HepG2 (cell line): ENCODE data around the gene TRMT1L. TPM values are rescaled to one million over a fixed set of nuclear protein-coding genes. Genes with fewer than 3 reads are reported as not detected.
A peak's percentile ranks its signal among the peaks of the same experiment; 100 is the strongest.

Source experiments
- ATAC-seq: fragments of 200-7000 bp; cut with Tn5 transposase; 3 replicates; pipeline ENCODE4 v1.9.1; 2020; ENCODE audit warnings: mild to moderate bottlenecking, moderate library complexity
- BruUV-seq: library from RNA; stranded (reverse); fragments of 400-500 nt; replicated peaks from 2 replicates; lab custom pipeline; 2021; lab: Mats Ljungman, UMichigan
- CTCF ChIA-PET: fragments of 300-600 bp; formaldehyde crosslinking; extraction: SDS; loops from one replicate; lab custom pipeline; 2021; ENCODE audit warnings: low total read pairs, inconsistent platforms, low intra/inter-chr PET ratio; lab: Yijun Ruan, JAX
- POLR2A ChIA-PET: fragments of 350-600 bp; sonication (Branson Sonifier 250); formaldehyde crosslinking; loops from one replicate; lab custom pipeline; 2020; ENCODE audit warnings: antibody characterized with exemption, inconsistent platforms; lab: Yijun Ruan, JAX
- DNase-seq: peaks from one replicate; pipeline ENCODE4 v3.0.0-alpha.2; 2015; ENCODE audit warnings: low spot score
- FAIRE-seq: peaks from 3 replicates; lab custom pipeline; 2011; peaks lifted over from hg19 to GRCh38; lab: Jason Lieb, UNC
- H2AFZ ChIP-seq: one replicate; pipeline ENCODE4 v1.6.1; 2011; ENCODE audit warnings: low read length, inconsistent platforms
- H3K27ac ChIP-seq: fragments of 300-600 bp; 3 replicates; pipeline ENCODE4 v1.8.0; 2011; ENCODE audit warnings: mixed run types, mild to moderate bottlenecking, mixed read lengths, low read length, inconsistent platforms; ENCODE audit not compliant: insufficient read depth; ENCODE audit errors: extremely low read length
- H3K27me3 ChIP-seq, 2 experiments: fragments of 200-600 bp in 1 of 2; 2 replicates in 1 of 2; 3 replicates in 1 of 2; pipeline versions ENCODE4 v1.6.0 to v1.8.0; 2011; ENCODE audit warnings: low read length in 2 of 2, mild to moderate bottlenecking in 2 of 2, moderate library complexity in 2 of 2, inconsistent platforms in 1 of 2; ENCODE audit not compliant: insufficient read depth in 2 of 2, control insufficient read depth in 1 of 2
- H3K36me3 ChIP-seq, 2 experiments: fragments of 200-600 bp in 1 of 2; replicated peaks in 1 of 2; 2 replicates in 1 of 2; 3 replicates in 1 of 2; pipeline versions ENCODE4 v1.5.1 to v1.8.0; 2011; ENCODE audit warnings: low read length in 2 of 2, inconsistent platforms in 1 of 2; ENCODE audit not compliant: insufficient read depth in 2 of 2, control insufficient read depth in 1 of 2
- H3K4me1 ChIP-seq: 2 replicates; pipeline ENCODE4 v1.5.1; 2012; ENCODE audit warnings: low read length, inconsistent platforms; ENCODE audit not compliant: insufficient read depth
- H3K4me2 ChIP-seq: 2 replicates; pipeline ENCODE4 v1.6.0; 2011; ENCODE audit warnings: low read depth, low read length, inconsistent platforms
- H3K4me3 ChIP-seq, 3 experiments: fragments of 200-600 bp in 1 of 3; sonication (generic), shearing (Covaris generic) in 1 of 3; replicated peaks in 1 of 3; 2 replicates each; pipeline ENCODE4 v1.5.1; 2011 to 2016; ENCODE audit warnings: low read length in 3 of 3, inconsistent platforms in 2 of 3, low read depth in 2 of 3, mild to moderate bottlenecking in 2 of 3, control low read depth in 1 of 3, mixed read lengths in 1 of 3; ENCODE audit not compliant: insufficient read depth in 1 of 3
- H3K79me2 ChIP-seq: one replicate; pipeline ENCODE4 v1.6.1; 2011; ENCODE audit warnings: low read length, inconsistent platforms; ENCODE audit not compliant: insufficient read depth
- H3K9ac ChIP-seq: 2 replicates; pipeline ENCODE4 v1.6.0; 2011; ENCODE audit warnings: mild to moderate bottlenecking, low read depth, low read length, inconsistent platforms; ENCODE audit not compliant: insufficient read depth
- H3K9me3 ChIP-seq: 2 replicates; pipeline ENCODE4 v1.5.1; 2012; ENCODE audit warnings: mild to moderate bottlenecking, low read length
- H4K20me1 ChIP-seq: 2 replicates; pipeline ENCODE4 v1.6.0; 2011; ENCODE audit warnings: inconsistent platforms, mild to moderate bottlenecking, low read length, moderate library complexity; ENCODE audit not compliant: insufficient read depth
- ATAD3A ChIP-seq: sonication (generic); formaldehyde crosslinking; IDR thresholded peaks from 2 replicates; pipeline ENCODE4 v1.4.0; 2020; ENCODE audit warnings: missing genetic modification reagents
- HNF4A ChIP-seq: sonication (generic); formaldehyde crosslinking; IDR thresholded peaks from 2 replicates; pipeline ENCODE4 v1.4.0; 2020; ENCODE audit warnings: missing genetic modification reagents
- KDM6A ChIP-seq: IDR thresholded peaks from 2 replicates; pipeline ENCODE4 v1.6.1; 2016; ENCODE audit warnings: low read depth
- NFYB ChIP-seq: sonication (generic); formaldehyde crosslinking; IDR thresholded peaks from 2 replicates; pipeline ENCODE4 v1.4.0; 2020; ENCODE audit warnings: missing genetic modification reagents
- NR3C1 ChIP-seq: sonication (generic); formaldehyde crosslinking; IDR thresholded peaks from 2 replicates; pipeline ENCODE4 v1.4.0; 2020; ENCODE audit warnings: missing genetic modification reagents
- RORA ChIP-seq: sonication (generic); formaldehyde crosslinking; IDR thresholded peaks from 2 replicates; pipeline ENCODE4 v1.5.0; 2020; ENCODE audit warnings: mild to moderate bottlenecking, missing genetic modification reagents, moderate library complexity
- SIN3B ChIP-seq: fragments of 150-350 bp; IDR thresholded peaks from 2 replicates; pipeline ENCODE4 v1.6.1; 2014; ENCODE audit warnings: low read length
- ZKSCAN5 ChIP-seq: sonication (generic); formaldehyde crosslinking; IDR thresholded peaks from 2 replicates; pipeline ENCODE4 v1.5.1; 2020; ENCODE audit warnings: mild to moderate bottlenecking, missing genetic modification reagents
- ZNF12 ChIP-seq: sonication (generic); formaldehyde crosslinking; IDR thresholded peaks from 2 replicates; pipeline ENCODE4 v1.5.0; 2020; ENCODE audit warnings: missing genetic modification reagents
- ZNF205 ChIP-seq: IDR thresholded peaks from 2 replicates; pipeline ENCODE4 v1.6.1; 2018; ENCODE audit warnings: missing biosample characterization, missing genetic modification reagents
- ZNF24 ChIP-seq: fragments of 450-650 bp; IDR thresholded peaks from 2 replicates; pipeline ENCODE4 v1.6.1; 2017; ENCODE audit warnings: antibody characterized with exemption, mild to moderate bottlenecking
- WGBS: methylation state at CpG from one replicate; pipeline ENCODE4 v1.1.6; 2017; ENCODE audit warnings: low lambda C conversion rate; 5-methylcytosine and 5-hydroxymethylcytosine counted together
- in situ Hi-C: cut with HindIII; loops from 2 replicates; pipeline ENCODE4 v1.10.0; 2017; ENCODE audit warnings: low pct_unique_long_range_greater_than_20kb; ENCODE audit not compliant: extremely low pct_ligation_motif_present
- intact Hi-C: fragments of 100-400 bp; cut with micrococcal nuclease; formaldehyde crosslinking; loops from one replicate; pipeline ENCODE4 v1.10.0; 2022; ENCODE audit not compliant: unreplicated experiment
- polyA plus RNA-seq, 8 experiments: library from polyadenylated mRNA; depleted of rRNA in 3 of 8; stranded (reverse) in 7 of 8; unstranded in 1 of 8; fragments of >200 nt; fragmentation: Illumina TruSeq in 4 of 8; extraction: Trizol in 4 of 8; gene quantifications; 2 replicates each; pipeline versions ENCODE4 v1.2.1 to v1.2.3, GENCODE V29; 2011 to 2016; ENCODE audit warnings: low read depth in 4 of 8, missing spikeins in 1 of 8, mixed read lengths in 1 of 8; ENCODE audit not compliant: insufficient read depth in 1 of 8
- total RNA-seq, 5 experiments: library from RNA; depleted of rRNA; stranded (reverse); fragments of >200 nt; fragmentation: Illumina TruSeq; extraction: Trizol; gene quantifications; 2 replicates each; pipeline ENCODE4 v1.2.3, GENCODE V29; 2016; ENCODE audit warnings: low read depth in 1 of 5
- TF ChIP-seq, protein P1 (sequence below): IDR thresholded peaks from 2 replicates; pipeline ENCODE4 v1.6.1; 2016; ENCODE audit warnings: control low read depth
- TF ChIP-seq, protein P2 (sequence below): sonication (generic); formaldehyde crosslinking; IDR thresholded peaks from 2 replicates; pipeline ENCODE4 v1.8.1; 2022; ENCODE audit warnings: low read depth, mild to moderate bottlenecking, missing genetic modification reagents
- TF ChIP-seq, protein P3 (sequence below): sonication (generic); formaldehyde crosslinking; conservative IDR thresholded peaks from 2 replicates; pipeline ENCODE4 v1.8.0; 2022; ENCODE audit warnings: mild to moderate bottlenecking, moderate library complexity, missing genetic modification reagents

The TRMT1L gene
- total and polyA plus RNA-seq, 2 of the 13 experiments (the other 11 are each of a cell fraction or from before 2014, with no cell fraction given), result 17.9 to 19.2 TPM

DNA sequence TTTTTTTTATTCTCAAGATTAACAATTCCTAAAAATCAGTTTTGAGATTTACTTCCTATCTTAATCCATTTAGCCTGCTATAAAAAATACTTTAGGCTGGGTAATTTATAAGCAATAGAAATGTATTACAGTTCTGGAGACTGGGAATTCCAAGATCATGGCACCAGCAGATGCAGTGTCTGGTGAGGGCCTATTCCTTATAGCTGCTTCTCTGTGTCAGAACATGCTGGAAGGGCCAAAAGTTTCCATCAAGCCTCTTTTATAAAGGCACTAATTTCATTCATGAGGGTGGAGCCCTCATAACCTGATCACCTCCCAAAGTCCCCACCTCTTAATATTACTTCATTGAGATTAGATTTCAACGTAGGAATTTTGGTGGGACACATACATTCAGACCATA is 69.7 kb downstream of the TRMT1L start:
- no peaks in the 10 kb centered on the region for H4K20me1 ChIP-seq
- no TSS peak for BruUV-seq
- in situ Hi-C loops (no loop called here), intact Hi-C loops (no loop called here)
- no peak for DNase-seq
- no peak for FAIRE-seq
- WGBS, result 92% methylated on average over 1 of the region's 1 CpG
- ATAC-seq, result no peak
- H3K4me3 ChIP-seq, result no peak overlapping the region
- CTCF ChIA-PET, result no interaction called here
- H3K36me3 ChIP-seq, result peaks cover 3 to 5% of the 10 kb centered on the region in 2 experiments; a peak in 3 of 5 replicates
- no peak overlapping the region for H3K27ac ChIP-seq
- no peak overlapping the region for H3K9ac ChIP-seq
- no peaks in the 10 kb centered on the region for H3K9me3 ChIP-seq
- TF ChIP-seq ZNF12 (peak; percentile 83), NR3C1 (CRISPR knock-in tag) (no peak)
- TF ChIP-seq, protein P1, sequence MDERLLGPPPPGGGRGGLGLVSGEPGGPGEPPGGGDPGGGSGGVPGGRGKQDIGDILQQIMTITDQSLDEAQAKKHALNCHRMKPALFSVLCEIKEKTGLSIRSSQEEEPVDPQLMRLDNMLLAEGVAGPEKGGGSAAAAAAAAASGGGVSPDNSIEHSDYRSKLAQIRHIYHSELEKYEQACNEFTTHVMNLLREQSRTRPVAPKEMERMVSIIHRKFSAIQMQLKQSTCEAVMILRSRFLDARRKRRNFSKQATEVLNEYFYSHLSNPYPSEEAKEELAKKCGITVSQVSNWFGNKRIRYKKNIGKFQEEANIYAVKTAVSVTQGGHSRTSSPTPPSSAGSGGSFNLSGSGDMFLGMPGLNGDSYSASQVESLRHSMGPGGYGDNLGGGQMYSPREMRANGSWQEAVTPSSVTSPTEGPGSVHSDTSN (CRISPR knock-in tag), result no peak
- H3K27me3 ChIP-seq, result no peaks in the 10 kb centered on the region; a peak in 1 of 5 replicates
- POLR2A ChIA-PET, result no interaction called here
- no peak overlapping the region for H3K4me2 ChIP-seq
- H2AFZ ChIP-seq, result no peak overlapping the region
- no peaks in the 10 kb centered on the region for H3K4me1 ChIP-seq
- peaks cover 9% of the 10 kb centered on the region for H3K79me2 ChIP-seq

- Histone ChIP-seq H3K4me1 (no peaks in the 10 kb centered on the region), H3K4me3 (no peak overlapping the region), H2AFZ (no peak overlapping the region), H4K20me1 (no peaks in the 10 kb centered on the region), H3K4me2 (no peak overlapping the region), H3K27me3 (no peaks in the 10 kb centered on the region; a peak in 1 of 5 replicates), H3K9me3 (no peaks in the 10 kb centered on the region), H3K27ac (no peak overlapping the region), H3K79me2 (peaks cover 21% of the 10 kb centered on the region), H3K36me3 (peaks cover 1 to 5% of the 10 kb centered on the region in 2 experiments; a peak in 2 of 5 replicates), H3K9ac (no peak overlapping the region)
- WGBS, result 100% methylated on average over 2 of the region's 2 CpGs
- BruUV-seq, result no TSS peak
- in situ Hi-C loops, result no loop called here
- DNase-seq (no peak), FAIRE-seq (no peak), ATAC-seq (no peak)
- intact Hi-C loops, result no loop called here
- ChIA-PET CTCF (no interaction called here), POLR2A (no interaction called here)
- TF ChIP-seq SIN3B (no peak), ATAD3A (no peak), ZNF205 (no peak), NFYB (CRISPR knock-in tag) (no peak), ZKSCAN5 (CRISPR knock-in tag) (no peak), KDM6A (CRISPR knock-in tag) (no peak), HNF4A (CRISPR knock-in tag) (no peak), RORA (CRISPR knock-in tag) (no peak), ZNF24 (no peak)
- TF ChIP-seq, protein P2, sequence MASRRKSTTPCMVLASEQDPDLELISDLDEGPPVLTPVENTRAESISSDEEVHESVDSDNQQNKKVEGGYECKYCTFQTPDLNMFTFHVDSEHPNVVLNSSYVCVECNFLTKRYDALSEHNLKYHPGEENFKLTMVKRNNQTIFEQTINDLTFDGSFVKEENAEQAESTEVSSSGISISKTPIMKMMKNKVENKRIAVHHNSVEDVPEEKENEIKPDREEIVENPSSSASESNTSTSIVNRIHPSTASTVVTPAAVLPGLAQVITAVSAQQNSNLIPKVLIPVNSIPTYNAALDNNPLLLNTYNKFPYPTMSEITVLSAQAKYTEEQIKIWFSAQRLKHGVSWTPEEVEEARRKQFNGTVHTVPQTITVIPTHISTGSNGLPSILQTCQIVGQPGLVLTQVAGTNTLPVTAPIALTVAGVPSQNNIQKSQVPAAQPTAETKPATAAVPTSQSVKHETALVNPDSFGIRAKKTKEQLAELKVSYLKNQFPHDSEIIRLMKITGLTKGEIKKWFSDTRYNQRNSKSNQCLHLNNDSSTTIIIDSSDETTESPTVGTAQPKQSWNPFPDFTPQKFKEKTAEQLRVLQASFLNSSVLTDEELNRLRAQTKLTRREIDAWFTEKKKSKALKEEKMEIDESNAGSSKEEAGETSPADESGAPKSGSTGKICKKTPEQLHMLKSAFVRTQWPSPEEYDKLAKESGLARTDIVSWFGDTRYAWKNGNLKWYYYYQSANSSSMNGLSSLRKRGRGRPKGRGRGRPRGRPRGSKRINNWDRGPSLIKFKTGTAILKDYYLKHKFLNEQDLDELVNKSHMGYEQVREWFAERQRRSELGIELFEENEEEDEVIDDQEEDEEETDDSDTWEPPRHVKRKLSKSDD (CRISPR knock-in tag), result no peak
- TF ChIP-seq, protein P3, sequence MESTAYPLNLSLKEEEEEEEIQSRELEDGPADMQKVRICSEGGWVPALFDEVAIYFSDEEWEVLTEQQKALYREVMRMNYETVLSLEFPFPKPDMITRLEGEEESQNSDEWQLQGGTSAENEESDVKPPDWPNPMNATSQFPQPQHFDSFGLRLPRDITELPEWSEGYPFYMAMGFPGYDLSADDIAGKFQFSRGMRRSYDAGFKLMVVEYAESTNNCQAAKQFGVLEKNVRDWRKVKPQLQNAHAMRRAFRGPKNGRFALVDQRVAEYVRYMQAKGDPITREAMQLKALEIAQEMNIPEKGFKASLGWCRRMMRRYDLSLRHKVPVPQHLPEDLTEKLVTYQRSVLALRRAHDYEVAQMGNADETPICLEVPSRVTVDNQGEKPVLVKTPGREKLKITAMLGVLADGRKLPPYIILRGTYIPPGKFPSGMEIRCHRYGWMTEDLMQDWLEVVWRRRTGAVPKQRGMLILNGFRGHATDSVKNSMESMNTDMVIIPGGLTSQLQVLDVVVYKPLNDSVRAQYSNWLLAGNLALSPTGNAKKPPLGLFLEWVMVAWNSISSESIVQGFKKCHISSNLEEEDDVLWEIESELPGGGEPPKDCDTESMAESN (CRISPR knock-in tag), result no peak
Measured at GRCh38 chr1:185083818-185084217, 72.9 kb downstream of the TRMT1L start.
